Activated naive CD8-positive, alpha-beta T cell treated with anti-CD3 and anti-CD28 coated beads, Interleukin-2, amount 10 ng/mL, durations not matched to agents 7 days and 5 days (primary cell): ENCODE data around the gene AVPR2. TPM values are rescaled to one million over a fixed set of nuclear protein-coding genes. Genes with fewer than 3 reads are reported as not detected.

Source experiments
- ATAC-seq: fragments of 150-1000 bp; cut with Tn5 transposase; one replicate; pipeline ENCODE4 v1.10.0; 2021; ENCODE audit warnings: low read depth, moderate library complexity
- POLR2A ChIA-PET: fragments of 350-600 bp; sonication (Branson Sonifier 250); formaldehyde crosslinking; loops from one replicate; lab custom pipeline; 2021; ENCODE audit warnings: antibody characterized with exemption; lab: Charles Lee
- DNase-seq: peaks from one replicate; pipeline ENCODE4 v3.0.0; 2021
- H3K27ac Mint-ChIP-seq: one replicate; pipeline ENCODE4 v1.8.0; 2022; ENCODE audit warnings: mild to moderate bottlenecking, mixed read lengths
- H3K27me3 Mint-ChIP-seq: one replicate; pipeline ENCODE4 v1.8.0; 2022; ENCODE audit warnings: mild to moderate bottlenecking, moderate library complexity, mixed read lengths
- H3K36me3 Mint-ChIP-seq: one replicate; pipeline ENCODE4 v1.8.0; 2021; ENCODE audit warnings: mild to moderate bottlenecking, mixed read lengths
- H3K4me1 Mint-ChIP-seq: one replicate; pipeline ENCODE4 v1.8.0; 2021; ENCODE audit warnings: mixed read lengths
- H3K4me3 Mint-ChIP-seq: one replicate; pipeline ENCODE4 v1.8.0; 2022; ENCODE audit warnings: mild to moderate bottlenecking, moderate library complexity, mixed read lengths
- H3K9me3 Mint-ChIP-seq: one replicate; pipeline ENCODE4 v1.8.0; 2021; ENCODE audit warnings: mixed read lengths
- total RNA-seq, 2 experiments: library from RNA; stranded (reverse); gene quantifications; one replicate each; pipeline ENCODE4 v1.2.3, GENCODE V29; 2021

Gene AVPR2
- total RNA-seq: not detected

GRCh38 chrX:153903991-153904957 is at the start of gene AVPR2:
TSS of gene AVPR2 (plus strand) at chrX:153904673. CDS start at chrX:153905146, 473 bp downstream.
- Mint-ChIP-seq H3K4me3 (peak within 1 kb of the TSS; percentile 28), H3K9me3 (no peaks in the 10 kb centered on the region), H3K36me3 (no peaks in the 10 kb centered on the region), H3K27ac (peak within 1 kb of the TSS; percentile 82), H3K4me1 (peaks cover 30% of the 10 kb centered on the region), H3K27me3 (no peaks in the 10 kb centered on the region)
- POLR2A ChIA-PET: no interaction called here
- DNase-seq (no peak), ATAC-seq (peak; percentile 17)

GRCh38 chrX:153854702-153855101 is 49.8 kb upstream of the AVPR2 start:
- peaks cover 15% of the 10 kb centered on the region for H3K27me3 Mint-ChIP-seq
- H3K36me3 Mint-ChIP-seq: no peaks in the 10 kb centered on the region
- H3K4me3 Mint-ChIP-seq: no peak overlapping the region
- H3K9me3 Mint-ChIP-seq: no peaks in the 10 kb centered on the region
- POLR2A ChIA-PET: no interaction called here
- H3K27ac Mint-ChIP-seq: no peak overlapping the region
- no peak for DNase-seq
- no peak for ATAC-seq
- peaks cover 7% of the 10 kb centered on the region for H3K4me1 Mint-ChIP-seq

GRCh38 chrX:153857348-153857903 is 47.0 kb upstream of the AVPR2 start:
- H3K27ac Mint-ChIP-seq: no peak overlapping the region

GRCh38 chrX:153861151-153861550 is 43.3 kb upstream of the AVPR2 start:
- Mint-ChIP-seq H3K9me3 (no peaks in the 10 kb centered on the region), H3K27ac (no peak overlapping the region), H3K4me3 (no peak overlapping the region), H3K36me3 (no peaks in the 10 kb centered on the region), H3K4me1 (peaks cover 7% of the 10 kb centered on the region), H3K27me3 (no peaks in the 10 kb centered on the region)
- POLR2A ChIA-PET: no interaction called here
- DNase-seq (no peak), ATAC-seq (no peak)

More at GRCh38 chrX:153857348-153857903, 47.0 kb upstream of the AVPR2 start:
- no peaks in the 10 kb centered on the region for H3K9me3 Mint-ChIP-seq
- peaks cover 9% of the 10 kb centered on the region for H3K27me3 Mint-ChIP-seq
- H3K36me3 Mint-ChIP-seq: no peaks in the 10 kb centered on the region
- DNase-seq (no peak), ATAC-seq (no peak)
- H3K4me3 Mint-ChIP-seq: peak overlapping the region; percentile 22
- POLR2A ChIA-PET: no interaction called here
- H3K4me1 Mint-ChIP-seq: peaks cover 7% of the 10 kb centered on the region

- no peak overlapping the region for H3K27ac Mint-ChIP-seq
- H3K27me3 Mint-ChIP-seq: no peaks in the 10 kb centered on the region
- no peak overlapping the region for H3K4me3 Mint-ChIP-seq
- H3K4me1 Mint-ChIP-seq: peaks cover 7% of the 10 kb centered on the region
- H3K36me3 Mint-ChIP-seq: no peaks in the 10 kb centered on the region
- ATAC-seq: no peak
- no peak for DNase-seq
- H3K9me3 Mint-ChIP-seq: no peaks in the 10 kb centered on the region
- POLR2A ChIA-PET: no interaction called here
Measured at GRCh38 chrX:153861733-153862310, 42.7 kb upstream of the AVPR2 start.

GRCh38 chrX:153862369-153863250 is 41.9 kb upstream of the AVPR2 start:
- ATAC-seq (no peak), DNase-seq (no peak)
- peaks cover 2% of the 10 kb centered on the region for H3K4me1 Mint-ChIP-seq
- H3K27ac Mint-ChIP-seq: no peak overlapping the region
- POLR2A ChIA-PET: no interaction called here
- H3K27me3 Mint-ChIP-seq: no peaks in the 10 kb centered on the region
- H3K4me3 Mint-ChIP-seq: no peak overlapping the region
- H3K9me3 Mint-ChIP-seq: no peaks in the 10 kb centered on the region
- no peaks in the 10 kb centered on the region for H3K36me3 Mint-ChIP-seq

- POLR2A ChIA-PET: no interaction called here
- DNase-seq: no peak
- H3K9me3 Mint-ChIP-seq: no peaks in the 10 kb centered on the region
- H3K36me3 Mint-ChIP-seq: no peaks in the 10 kb centered on the region
- no peak overlapping the region for H3K27ac Mint-ChIP-seq
- H3K27me3 Mint-ChIP-seq: no peaks in the 10 kb centered on the region
- H3K4me1 Mint-ChIP-seq: no peaks in the 10 kb centered on the region
- ATAC-seq: no peak
- no peak overlapping the region for H3K4me3 Mint-ChIP-seq
Measured at GRCh38 chrX:153863251-153863991, 41.1 kb upstream of the AVPR2 start.

GRCh38 chrX:153864101-153864500 is 40.4 kb upstream of the AVPR2 start:
- Mint-ChIP-seq H3K4me1 (no peaks in the 10 kb centered on the region), H3K27ac (no peak overlapping the region), H3K27me3 (no peaks in the 10 kb centered on the region), H3K9me3 (no peaks in the 10 kb centered on the region), H3K4me3 (no peak overlapping the region), H3K36me3 (no peaks in the 10 kb centered on the region)
- ATAC-seq (no peak), DNase-seq (no peak)
- POLR2A ChIA-PET: no interaction called here

- ATAC-seq (no peak), DNase-seq (no peak)
- Mint-ChIP-seq H3K9me3 (no peaks in the 10 kb centered on the region), H3K27me3 (no peaks in the 10 kb centered on the region), H3K27ac (no peak overlapping the region), H3K36me3 (no peaks in the 10 kb centered on the region), H3K4me3 (no peak overlapping the region), H3K4me1 (no peaks in the 10 kb centered on the region)
- POLR2A ChIA-PET: no interaction called here
Measured at GRCh38 chrX:153864561-153865320, 39.7 kb upstream of the AVPR2 start.

- H3K4me3 Mint-ChIP-seq: no peak overlapping the region
- no peaks in the 10 kb centered on the region for H3K9me3 Mint-ChIP-seq
- no peaks in the 10 kb centered on the region for H3K4me1 Mint-ChIP-seq
- DNase-seq: no peak
- POLR2A ChIA-PET: no interaction called here
- H3K36me3 Mint-ChIP-seq: no peaks in the 10 kb centered on the region
- H3K27me3 Mint-ChIP-seq: no peaks in the 10 kb centered on the region
- H3K27ac Mint-ChIP-seq: no peak overlapping the region
- ATAC-seq: no peak
Measured at GRCh38 chrX:153865321-153865580, 39.2 kb upstream of the AVPR2 start.

- ATAC-seq (no peak), DNase-seq (no peak)
- Mint-ChIP-seq H3K4me3 (no peak overlapping the region), H3K27me3 (no peaks in the 10 kb centered on the region), H3K36me3 (no peaks in the 10 kb centered on the region), H3K9me3 (no peaks in the 10 kb centered on the region), H3K27ac (no peak overlapping the region), H3K4me1 (no peaks in the 10 kb centered on the region)
- POLR2A ChIA-PET: no interaction called here
Measured at GRCh38 chrX:153865685-153866084, 38.8 kb upstream of the AVPR2 start.

- POLR2A ChIA-PET: no interaction called here
- ATAC-seq (no peak), DNase-seq (no peak)
- no peak overlapping the region for H3K4me3 Mint-ChIP-seq
- no peaks in the 10 kb centered on the region for H3K27me3 Mint-ChIP-seq
- no peaks in the 10 kb centered on the region for H3K36me3 Mint-ChIP-seq
- no peaks in the 10 kb centered on the region for H3K9me3 Mint-ChIP-seq
- no peak overlapping the region for H3K27ac Mint-ChIP-seq
- no peaks in the 10 kb centered on the region for H3K4me1 Mint-ChIP-seq
Measured at GRCh38 chrX:153866302-153867019, 38.0 kb upstream of the AVPR2 start.
